GM12875 (cell line): ENCODE results near the gene PLAGL2.

Experiments used
- H3K4me3 ChIP-seq: one replicate; pipeline ENCODE4 v1.5.1; 2011; ENCODE audit warnings: low read depth, low read length, control low read depth
- CTCF ChIP-seq: IDR thresholded peaks from 2 replicates; pipeline ENCODE4 v1.5.1; 2011; ENCODE audit warnings: low read depth, mild to moderate bottlenecking, control low read depth, inconsistent platforms, low read length, moderate library complexity, borderline replicate concordance; ENCODE audit not compliant: insufficient read depth

PLAGL2 gene

DNA sequence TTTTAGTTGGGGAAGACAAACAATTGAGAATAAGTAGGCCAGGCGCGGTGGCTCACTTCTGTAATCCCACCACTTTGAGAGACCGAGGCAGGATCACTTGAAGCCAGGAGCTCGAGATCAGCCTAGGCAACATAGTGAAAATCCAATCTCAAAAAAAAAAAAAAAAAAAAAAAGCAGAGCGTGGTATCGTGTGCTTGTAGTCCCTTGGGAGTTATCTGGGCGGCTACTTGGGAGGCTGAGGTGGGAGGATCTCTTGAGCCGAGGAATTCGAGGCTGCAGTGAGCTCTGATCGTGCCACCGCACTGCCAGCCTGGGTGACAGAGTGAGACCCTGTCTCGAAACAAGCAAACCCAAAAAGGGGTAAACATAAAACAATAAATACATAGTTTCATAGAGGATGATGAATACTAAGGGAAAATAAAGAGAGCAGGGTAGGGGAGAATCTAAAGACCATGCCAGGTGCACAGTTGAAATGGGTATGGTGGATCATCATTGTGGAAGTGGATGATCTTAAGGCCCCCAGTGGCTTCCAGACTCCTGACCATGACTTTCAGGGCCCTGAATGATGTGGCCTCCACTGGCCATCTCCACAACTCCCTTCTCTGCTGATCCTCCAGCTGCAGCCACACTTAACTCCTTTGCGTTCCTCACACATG is 1.1 kb upstream of the PLAGL2 start:
- no peak for TF ChIP-seq CTCF

GRCh38 chr20:32206760-32207625 is 550 bp downstream of the PLAGL2 start:
- TF ChIP-seq CTCF = no peak
- peak overlapping the region; percentile 87 for H3K4me3 ChIP-seq

More for the DNA sequence above, 1.1 kb upstream of the PLAGL2 start:
- H3K4me3 ChIP-seq = peak overlapping the region; percentile 87

DNA sequence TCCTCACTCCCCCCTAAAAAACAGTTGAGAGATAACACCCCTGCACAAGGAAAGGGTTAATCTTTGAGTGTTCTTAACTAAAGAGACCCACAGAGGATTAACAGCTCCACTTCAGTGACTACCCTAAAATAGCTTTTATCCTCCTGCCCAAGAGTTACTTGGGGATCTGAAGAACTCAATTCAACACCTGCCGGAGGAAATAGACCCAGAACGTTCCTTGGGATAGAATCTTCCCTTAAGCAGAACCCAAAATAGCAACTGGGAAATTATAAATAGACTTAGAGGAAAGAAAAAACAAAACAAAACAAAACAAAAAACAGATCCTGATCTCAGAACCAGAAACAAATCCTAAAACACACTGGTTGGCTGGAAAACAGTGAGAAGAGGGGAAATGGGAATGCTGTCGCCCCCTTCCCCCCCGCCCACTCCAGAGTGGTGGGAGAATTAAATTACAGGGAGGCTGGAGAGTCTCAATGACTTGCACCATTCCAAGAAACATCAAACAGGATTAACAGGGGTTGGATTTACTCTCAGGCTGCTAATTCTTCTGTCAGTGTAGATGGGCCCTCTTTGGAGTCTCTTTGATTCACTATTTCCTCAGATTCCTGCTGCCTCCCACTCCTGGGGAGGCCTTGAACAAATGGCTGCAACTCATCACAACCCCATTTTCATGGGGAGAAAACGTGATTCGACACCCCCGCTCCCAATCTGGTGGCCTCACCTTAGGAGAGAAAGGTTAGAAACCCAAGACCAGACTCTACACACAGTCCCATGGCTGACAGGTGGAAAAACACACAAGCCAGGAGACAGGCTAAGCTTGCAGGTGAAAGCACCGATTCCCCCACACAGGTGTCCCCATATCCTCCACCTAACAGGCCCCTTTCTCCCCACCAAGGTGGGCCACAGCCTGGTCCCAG is 1.4 kb downstream of the PLAGL2 start:
- no peak for TF ChIP-seq CTCF
- peak overlapping the region; percentile 87 for H3K4me3 ChIP-seq

GRCh38 chr20:32205110-32205842 is 2.3 kb downstream of the PLAGL2 start:
- H3K4me3 ChIP-seq = no peak overlapping the region
- no peak for TF ChIP-seq CTCF

GRCh38 chr20:32204205-32205109 is 3.1 kb downstream of the PLAGL2 start:
- H3K4me3 ChIP-seq = no peak overlapping the region
- no peak for TF ChIP-seq CTCF
